GM19240 (cell line): Measurements from ENCODE around the gene RIPOR3.
"Not testable (repeated sequence)": the region's sequence is repeated elsewhere in the genome, so short reads cannot be mapped to it uniquely, and the experiment has no call there.

Experiments
- DNase-seq: peaks from one replicate; pipeline ENCODE4 v3.0.0; 2011; ENCODE audit warnings: low spot score; ENCODE audit not compliant: insufficient read length

RIPOR3 gene

GRCh38 chr20:50703651-50704438, 12.5 kb upstream of the RIPOR3 start:
- DNase-seq: not testable (repeated sequence)

GRCh38 chr20:50701041-50701963, 10.0 kb upstream of the RIPOR3 start:
- no peak for DNase-seq

GRCh38 chr20:50699688-50700087, 8.3 kb upstream of the RIPOR3 start:
- no peak for DNase-seq

- DNase-seq: not testable (repeated sequence)
These were observed 6.9 kb upstream of the RIPOR3 start for GRCh38 chr20:50698255-50698654.

GRCh38 chr20:50695135-50695872, 4.0 kb upstream of the RIPOR3 start:
- no peak for DNase-seq

GRCh38 chr20:50694379-50695134, 3.2 kb upstream of the RIPOR3 start:
- no peak for DNase-seq

GRCh38 chr20:50693001-50693400, 1.7 kb upstream of the RIPOR3 start:
- no peak for DNase-seq

- DNase-seq: no peak
These were observed 1.2 kb upstream of the RIPOR3 start for GRCh38 chr20:50692552-50692933.

- DNase-seq: no peak
These were observed 520 bp upstream of the RIPOR3 start for GRCh38 chr20:50691573-50692551.

- DNase-seq: no peak
These were observed 1.3 kb downstream of the RIPOR3 start for GRCh38 chr20:50689864-50690649.

- no peak for DNase-seq
These were observed 2.9 kb downstream of the RIPOR3 start for GRCh38 chr20:50688256-50688975.

- DNase-seq: no peak
These were observed 4.5 kb downstream of the RIPOR3 start for GRCh38 chr20:50686821-50687220.

- DNase-seq: no peak
These were observed 7.8 kb downstream of the RIPOR3 start for GRCh38 chr20:50683570-50683969.

- no peak for DNase-seq
These were observed 8.3 kb downstream of the RIPOR3 start for GRCh38 chr20:50682947-50683530.

GRCh38 chr20:50682065-50682464, 9.3 kb downstream of the RIPOR3 start:
- DNase-seq: no peak

GRCh38 chr20:50681359-50682064, 9.8 kb downstream of the RIPOR3 start:
- no peak for DNase-seq
